Upper lobe of left lung (tissue), 4 donors: ENCODE data around the gene SELENOI.

ENCODE experiments used
- CTCF ChIP-seq, 6 experiments: fragments of 450-650 bp in 4 of 6; fragments of 200-600 bp in 2 of 6; sonication (generic) in 2 of 6; IDR thresholded peaks; one replicate each; pipeline ENCODE4 v1.5.1; 2016 to 2019; ENCODE audit warnings: antibody characterized with exemption in 6 of 6
- EP300 ChIP-seq, 4 donors: sonication (generic); formaldehyde crosslinking; IDR thresholded peaks; one replicate each; pipeline ENCODE4 v1.5.1; 2017; ENCODE audit warnings: antibody characterized with exemption in 4 of 4, control low read depth in 2 of 4
- POLR2AphosphoS5 ChIP-seq, 2 donors: sonication (generic); formaldehyde crosslinking; IDR thresholded peaks; one replicate each; pipeline ENCODE4 v1.5.1; 2017; ENCODE audit warnings: antibody characterized with exemption in 2 of 2

- TF ChIP-seq CTCF (IDR thresholded peaks at IDR 0.05) (no peak), EP300 (IDR thresholded peaks at IDR 0.05) (no peak), POLR2AphosphoS5 (IDR thresholded peaks at IDR 0.05) (no peak)
These were observed 53.9 kb downstream of the SELENOI start for GRCh38 chr2:26399771-26400376.
